GM19468 (cell line): ENCODE results near the gene GNPTG.
A peak's percentile ranks its signal among the peaks of the same experiment; 100 is the strongest.

Experiments used
- ATAC-seq: cut with Tn5 transposase; IDR thresholded peaks from one replicate; pipeline ENCODE4 v1.9.1; 2021; ENCODE audit warnings: mild to moderate bottlenecking, moderate library complexity, moderate number of reproducible peaks; ENCODE audit not compliant: unreplicated experiment; ENCODE audit errors: extremely low read depth

Gene GNPTG

DNA sequence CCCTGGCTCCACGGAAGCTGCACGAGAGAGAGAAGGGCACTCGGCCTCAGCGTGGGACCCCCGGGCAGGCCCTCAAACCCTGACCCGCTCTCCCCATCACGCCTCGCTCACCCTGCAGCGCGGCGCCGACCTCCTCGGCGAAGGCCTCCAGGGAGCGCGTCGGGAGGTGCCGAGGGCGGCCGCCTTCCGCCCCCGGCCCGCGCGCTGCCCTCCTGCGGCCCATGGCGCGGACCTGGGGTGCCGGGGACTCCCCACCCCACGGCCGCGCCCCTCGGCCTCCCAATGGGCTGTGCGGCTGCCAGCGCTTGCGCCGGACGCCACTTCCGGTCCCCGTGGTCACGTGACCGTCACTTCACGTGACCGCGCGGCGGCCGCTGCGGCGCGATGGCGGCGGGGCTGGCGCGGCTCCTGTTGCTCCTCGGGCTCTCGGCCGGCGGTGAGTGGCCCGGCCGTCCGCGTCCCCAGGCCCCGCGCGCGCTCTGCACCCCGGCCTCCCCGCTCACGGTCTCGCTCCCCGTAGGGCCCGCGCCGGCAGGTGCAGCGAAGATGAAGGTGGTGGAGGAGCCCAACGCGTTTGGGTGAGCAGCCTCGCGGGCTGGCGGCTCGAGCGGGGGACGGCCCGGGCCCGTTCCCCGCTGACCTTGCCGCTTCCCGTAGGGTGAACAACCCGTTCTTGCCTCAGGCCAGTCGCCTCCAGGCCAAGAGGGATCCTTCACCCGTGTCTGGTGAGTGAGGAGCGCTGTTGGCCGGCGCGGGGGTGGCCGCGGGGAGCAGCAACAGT, at the start of gene GNPTG, which contains the start of gene TSR3:
GNPTG (plus strand) TSS at position 350 of the 781 bp plus-strand sequence; CDS start at position 385, 35 bp downstream.
TSR3 (minus strand) TSS at position 297 of the 781 bp plus-strand sequence; CDS start at position 223, 74 bp downstream.
- peak; percentile 64 for ATAC-seq

DNA sequence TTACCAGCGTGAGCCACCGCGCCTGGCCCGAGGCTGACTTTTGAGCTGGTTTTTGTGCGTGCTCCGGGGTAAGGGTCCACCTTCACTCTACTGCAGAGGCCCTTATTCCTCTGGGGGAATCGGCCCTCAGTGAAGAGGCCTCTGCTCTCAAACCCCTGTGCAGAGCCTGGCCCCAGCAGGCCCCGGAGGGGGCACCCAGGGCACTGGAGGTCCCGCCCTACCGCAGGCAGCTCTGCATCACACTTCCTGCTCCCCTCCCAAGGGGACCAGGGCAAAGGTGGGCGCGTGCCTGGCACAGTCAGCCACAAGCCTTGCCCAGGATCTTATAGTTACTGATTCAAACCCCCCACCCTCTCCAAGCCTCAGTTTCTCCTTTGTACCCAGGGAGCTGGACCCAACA, 45.9 kb upstream of the GNPTG start:
- ATAC-seq, result no peak

DNA sequence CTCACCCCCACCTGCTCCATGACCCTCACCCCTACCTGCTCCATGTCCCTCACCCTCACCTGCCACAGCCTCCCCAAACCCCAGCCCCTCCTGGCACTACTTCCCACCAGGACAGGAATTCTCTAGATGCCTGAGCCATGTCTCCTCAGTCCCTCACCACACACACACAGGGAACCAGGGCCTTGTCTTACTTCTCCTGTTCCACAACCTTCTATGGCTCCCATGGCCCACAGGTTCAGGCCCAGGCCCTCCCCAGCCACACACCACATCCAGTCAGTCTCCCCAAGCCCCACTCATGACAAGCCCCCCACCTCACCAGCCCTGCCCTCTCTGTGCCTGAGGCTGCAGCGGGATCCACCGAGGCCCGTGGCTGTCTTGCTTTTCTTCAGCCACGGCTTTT, 45.4 kb upstream of the GNPTG start:
- no peak for ATAC-seq

DNA sequence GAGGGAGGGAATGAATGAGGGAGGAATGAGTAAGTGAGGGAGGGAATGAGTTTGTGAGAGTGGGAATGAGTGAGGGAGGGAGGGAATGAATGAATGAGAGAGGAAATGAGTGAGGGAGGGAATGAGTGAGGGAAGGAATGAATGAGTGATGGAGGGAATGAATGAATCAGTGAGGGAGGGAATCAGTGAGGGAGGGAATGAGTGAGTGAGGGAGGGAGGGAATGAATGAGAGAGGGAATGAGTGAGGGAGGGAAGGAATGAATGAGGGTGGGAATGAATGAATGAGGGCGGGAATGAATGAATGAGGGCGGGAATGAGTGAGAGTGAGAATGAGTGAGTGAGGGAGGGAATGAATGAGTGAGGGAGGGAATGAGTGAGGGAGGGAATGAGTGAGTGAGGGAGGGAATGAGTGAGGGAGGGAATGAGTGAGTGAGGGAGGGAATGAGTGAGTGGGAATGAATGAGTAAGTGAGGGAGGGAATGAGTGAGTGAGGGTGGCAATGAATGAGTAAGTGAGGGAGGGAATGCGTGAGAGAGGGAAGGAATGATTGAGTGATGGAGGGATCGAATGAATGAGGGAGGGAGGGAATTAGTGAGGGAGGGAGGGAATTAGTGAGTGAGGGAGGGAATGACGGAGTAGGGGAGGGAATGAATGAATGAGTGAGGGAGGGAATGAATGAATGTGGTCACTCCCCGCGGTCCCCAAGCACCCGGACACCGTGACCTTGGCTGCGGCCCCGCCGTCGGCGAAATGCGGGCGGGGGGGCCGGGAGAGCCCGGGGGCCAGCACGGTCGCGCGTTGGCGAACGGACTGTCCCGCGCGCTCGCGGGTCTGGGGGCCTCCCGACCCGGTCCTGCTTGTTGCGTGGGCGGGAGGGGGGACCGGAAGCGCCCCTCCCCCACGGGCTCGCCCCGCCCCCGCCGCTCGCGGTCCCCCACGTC, 43.4 kb upstream of the GNPTG start:
- no peak for ATAC-seq

DNA sequence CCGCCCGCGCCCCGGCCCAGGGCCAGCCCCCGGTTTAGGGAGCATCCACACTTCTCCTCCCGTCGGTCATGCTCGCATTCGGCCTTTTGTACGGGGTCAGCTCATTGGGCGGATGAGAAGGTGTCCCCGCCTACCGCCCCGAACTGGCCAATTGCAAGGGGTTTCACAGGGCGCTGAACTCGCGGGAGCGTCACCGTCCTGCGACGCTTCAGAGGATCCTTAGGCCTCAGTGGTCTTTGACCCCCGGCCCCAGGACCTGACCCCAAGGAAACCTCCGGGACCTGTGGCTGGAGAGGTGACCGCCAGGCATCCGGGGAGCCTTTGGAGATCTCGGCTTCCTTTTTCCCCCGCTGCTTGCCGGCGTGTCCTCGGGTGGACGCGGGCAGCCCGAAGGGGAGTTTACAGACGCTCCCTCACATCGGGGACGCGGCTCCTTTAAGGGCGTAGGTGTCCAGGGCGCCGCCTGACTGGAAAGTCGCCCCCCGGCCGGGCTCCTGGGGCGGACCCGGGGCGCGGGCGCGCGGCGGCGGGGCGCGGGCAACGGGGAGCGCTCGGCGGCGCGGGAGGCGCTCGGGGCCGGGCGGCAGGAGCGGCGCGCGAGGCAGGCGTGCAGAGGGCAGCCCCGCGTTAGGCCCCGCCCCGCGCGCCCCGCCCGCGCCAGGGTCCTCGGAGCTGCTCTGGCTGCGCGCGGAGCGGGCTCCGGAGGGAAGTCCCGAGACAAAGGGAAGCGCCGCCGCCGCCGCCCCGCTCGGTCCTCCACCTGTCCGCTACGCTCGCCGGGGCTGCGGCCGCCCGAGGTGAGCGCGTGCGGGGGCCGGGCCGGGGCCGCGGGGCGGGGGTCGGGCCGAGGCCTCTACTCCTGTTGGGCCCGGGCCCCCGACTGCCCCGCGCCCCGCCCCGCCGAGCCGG, 42.5 kb upstream of the GNPTG start, which contains the start of gene UBE2I:
UBE2I (plus strand) TSS at position 660 of the 909 bp plus-strand sequence. CDS start 4,395 bp downstream, outside the sequence.
- ATAC-seq, result peak; percentile 41

DNA sequence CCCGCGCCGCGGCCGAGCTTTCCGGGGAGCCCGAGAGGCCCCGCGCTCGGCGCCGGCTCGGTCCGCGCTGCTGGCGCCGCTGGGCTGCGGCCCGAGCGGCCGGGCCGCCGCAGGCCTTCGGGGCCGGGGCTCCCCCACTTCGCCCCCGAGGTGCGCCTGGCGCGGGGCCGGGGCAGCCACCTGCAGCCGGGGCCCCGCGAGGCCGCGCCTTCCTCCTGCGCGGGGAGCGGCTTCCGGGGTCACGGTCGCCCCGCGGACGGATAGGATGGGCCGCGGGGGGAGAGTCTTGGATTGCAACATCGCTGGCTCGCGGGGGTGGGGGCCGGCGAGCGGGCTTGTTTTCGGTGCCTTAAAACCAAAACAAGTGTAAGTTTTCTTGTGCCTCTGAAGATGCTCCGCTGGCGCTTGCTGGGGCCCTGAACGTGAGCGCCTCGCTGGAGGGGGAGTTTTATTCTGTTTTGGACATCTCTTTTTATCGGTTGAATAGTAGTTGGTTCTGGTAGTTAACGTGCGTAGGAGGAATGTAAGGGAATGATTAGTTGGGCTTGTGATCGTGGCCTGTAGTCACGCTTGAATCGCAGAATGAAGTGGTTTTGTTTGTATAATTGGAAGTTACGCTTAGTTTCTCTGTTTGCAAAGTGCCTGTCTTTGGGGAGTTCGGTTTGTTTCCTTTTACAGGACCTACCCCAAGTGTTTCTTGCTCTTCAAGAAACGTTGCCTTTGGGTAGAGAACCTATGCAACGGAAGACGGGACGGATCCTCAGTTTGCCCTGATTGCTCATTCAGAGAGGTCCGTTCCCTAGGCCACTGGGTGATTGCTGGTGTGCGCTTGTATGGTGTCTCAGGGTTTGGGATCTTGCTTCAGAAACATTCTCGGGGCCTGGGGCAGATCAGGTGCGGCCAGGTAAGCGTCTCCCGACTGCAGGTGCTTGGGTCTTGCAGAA, 41.6 kb upstream of the GNPTG start:
- ATAC-seq, result no peak

DNA sequence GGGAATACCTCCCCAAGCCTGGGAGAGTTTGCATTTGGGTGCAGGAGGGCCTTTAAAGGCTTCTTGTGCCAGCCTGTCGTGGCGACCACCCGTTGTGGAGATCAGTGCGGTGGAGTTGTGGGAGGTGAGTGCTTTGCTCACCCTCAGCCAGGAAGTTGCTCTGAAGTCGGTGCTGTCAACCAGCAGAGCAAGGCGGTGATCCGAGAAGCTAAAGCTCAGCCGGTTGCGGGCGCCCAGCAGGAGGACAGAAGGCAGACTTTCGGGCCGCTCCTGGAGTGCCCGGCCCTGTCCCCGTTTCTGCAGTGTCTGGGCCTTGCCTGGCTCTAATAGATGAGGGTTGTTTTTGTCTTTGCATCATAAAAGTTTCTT, 40.9 kb upstream of the GNPTG start:
- no peak for ATAC-seq

DNA sequence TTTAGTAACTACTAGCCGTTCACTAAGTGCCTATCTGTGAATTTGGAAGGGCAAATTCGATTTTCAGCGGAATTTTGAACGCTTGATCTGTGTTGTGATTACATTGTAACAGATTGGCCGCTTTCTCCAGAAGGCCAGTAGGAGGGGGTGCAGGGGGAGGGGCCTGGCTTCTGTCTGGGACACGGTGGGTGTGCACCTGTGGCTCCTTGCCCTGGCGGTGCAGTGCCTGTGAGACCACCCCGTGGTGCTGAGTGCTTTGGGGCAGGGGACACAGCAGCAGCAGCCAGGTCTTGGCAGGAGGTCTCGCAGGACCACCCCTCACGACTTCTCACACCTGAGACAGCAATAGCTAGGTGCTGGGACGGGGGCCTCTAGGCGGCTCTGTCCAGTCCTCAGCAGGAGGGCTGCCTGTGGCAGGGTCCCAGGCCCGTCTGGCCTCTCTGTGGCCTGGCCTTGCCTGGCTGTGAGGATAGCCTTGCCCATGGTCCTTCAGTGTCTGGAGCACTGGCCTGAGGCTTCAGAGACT, 40.5 kb upstream of the GNPTG start:
- ATAC-seq, result no peak

DNA sequence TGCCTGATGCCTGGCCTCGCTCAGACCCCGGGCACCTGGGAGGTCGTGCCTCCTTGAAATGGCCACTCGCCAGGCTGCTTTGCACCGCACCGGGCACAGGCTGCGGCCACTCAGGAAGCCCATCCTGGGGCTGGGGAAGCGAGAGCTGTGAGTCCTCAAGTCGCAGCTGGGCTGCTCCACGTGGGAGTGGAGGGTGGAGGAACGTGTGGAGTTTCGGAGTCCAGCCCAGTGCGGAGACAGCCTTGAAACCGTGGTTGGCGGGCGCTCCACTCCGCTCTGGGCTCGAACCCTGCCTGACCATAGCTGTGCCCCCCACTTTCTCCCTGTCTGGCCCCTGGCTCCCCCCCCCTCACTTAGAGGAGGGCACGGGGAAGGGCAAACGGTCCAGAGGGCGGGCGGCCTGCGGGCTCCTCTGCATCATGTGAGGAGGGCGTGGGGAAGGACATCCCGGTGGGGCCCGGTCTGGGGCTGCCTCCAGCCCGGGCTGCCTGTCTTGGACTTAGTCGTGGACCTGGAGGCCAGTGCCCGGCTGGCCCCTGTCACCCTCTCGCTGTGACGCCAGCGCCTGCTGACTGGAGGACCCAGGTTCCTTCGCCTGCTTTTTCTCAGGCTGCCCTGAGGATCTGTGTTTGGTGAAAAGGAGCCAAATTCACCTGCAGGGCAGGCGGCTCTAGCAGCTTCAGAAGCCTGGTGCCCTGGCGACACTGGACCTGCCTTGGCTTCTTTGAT, 39.8 kb upstream of the GNPTG start:
- no peak for ATAC-seq

DNA sequence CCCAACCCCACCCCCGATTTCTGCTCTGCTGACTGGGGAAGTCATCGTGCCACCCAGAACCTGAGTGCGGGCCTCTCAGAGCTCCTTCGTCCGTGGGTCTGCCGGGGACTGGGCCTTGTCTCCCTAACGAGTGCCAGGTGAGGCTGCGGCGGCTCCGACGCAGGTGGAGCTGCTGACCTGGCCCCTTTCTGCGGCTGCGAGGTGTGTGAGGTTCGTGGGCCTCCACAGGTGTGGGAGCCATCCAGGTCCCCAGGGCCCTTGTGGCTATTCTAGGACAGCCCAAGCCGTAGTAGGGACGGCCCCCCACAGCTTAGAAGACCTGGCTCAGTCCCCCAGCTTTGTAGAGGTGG, 39.3 kb upstream of the GNPTG start:
- no peak for ATAC-seq

DNA sequence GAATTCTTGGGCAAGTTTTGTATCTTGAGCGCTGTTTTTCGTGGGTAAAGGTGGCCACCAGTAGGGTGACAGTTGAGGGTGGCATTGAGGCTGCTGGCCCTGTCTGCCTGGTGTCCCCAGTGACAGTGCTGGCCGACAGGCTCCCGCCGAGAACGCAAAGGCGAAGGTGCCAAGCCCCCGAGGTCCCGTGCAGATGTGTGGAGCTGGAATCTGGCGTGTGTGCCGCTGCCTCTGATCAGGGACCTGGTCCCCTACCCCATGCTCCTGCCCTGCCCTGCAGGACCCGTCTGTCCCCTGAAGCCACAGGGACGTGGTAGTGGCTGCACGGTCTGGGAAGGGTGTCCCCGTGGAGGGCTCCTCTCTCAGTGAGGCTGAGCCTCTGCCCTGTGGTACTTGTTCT, 38.8 kb upstream of the GNPTG start:
- no peak for ATAC-seq

DNA sequence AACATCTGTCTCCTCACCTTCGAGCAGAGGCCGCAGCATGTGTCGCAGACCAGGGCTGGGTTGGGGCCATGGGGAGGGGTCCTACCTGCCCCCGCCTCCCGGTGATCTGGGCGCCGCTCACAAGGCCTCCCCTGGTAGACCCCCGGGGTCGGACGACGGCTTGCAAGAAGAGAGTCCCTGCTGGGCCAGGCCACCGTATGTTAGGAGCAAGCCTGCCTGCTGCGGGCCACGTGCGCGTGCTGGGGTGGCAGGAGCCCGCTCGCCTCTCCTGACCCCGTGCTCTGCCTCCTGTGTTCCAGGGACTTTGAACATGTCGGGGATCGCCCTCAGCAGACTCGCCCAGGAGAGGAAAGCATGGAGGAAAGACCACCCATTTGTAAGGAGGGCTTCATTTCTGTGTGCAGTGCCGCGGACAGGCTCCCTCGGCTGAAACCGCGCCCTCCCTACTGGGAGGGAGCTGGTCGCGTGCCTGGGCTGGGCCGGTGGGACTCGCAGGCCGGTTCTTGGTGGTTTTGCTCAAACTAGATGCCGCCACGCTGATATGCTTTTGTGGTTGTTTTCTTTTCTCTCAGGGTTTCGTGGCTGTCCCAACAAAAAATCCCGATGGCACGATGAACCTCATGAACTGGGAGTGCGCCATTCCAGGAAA, 37.9 kb upstream of the GNPTG start:
- no peak for ATAC-seq

DNA sequence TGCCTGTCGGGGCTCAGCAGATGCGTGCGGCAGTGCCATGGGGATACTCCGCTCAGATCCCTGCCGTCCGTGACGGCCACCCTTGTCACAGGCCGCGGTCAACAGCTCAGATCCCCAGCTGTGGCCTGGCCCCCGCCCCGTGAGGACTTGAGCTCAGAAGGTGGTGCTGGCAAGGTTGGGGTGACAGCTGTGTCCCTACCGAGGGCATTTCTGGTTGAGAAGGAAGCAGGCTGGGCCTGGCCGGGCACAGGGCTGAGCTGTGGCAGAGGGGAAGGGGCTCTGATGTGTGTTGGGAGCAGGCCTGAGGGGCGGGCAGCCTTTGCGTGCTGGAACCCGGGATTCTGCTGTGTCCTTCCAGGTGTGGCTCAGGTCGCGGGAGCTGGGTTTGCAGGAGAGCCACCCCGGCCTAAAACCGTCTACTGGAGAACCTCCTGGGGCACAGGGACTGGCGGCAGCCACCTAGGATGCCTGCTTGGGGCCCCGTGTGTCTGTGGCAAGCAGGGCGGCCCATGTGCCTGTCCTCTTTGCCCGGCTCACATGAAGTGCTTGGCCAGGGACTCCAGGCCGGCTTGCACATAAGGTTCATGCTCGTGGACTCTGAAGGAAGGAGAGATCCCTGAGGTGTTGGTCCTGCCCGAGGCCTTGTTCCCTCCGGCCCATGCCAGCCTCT, 37.2 kb upstream of the GNPTG start:
- no peak for ATAC-seq

DNA sequence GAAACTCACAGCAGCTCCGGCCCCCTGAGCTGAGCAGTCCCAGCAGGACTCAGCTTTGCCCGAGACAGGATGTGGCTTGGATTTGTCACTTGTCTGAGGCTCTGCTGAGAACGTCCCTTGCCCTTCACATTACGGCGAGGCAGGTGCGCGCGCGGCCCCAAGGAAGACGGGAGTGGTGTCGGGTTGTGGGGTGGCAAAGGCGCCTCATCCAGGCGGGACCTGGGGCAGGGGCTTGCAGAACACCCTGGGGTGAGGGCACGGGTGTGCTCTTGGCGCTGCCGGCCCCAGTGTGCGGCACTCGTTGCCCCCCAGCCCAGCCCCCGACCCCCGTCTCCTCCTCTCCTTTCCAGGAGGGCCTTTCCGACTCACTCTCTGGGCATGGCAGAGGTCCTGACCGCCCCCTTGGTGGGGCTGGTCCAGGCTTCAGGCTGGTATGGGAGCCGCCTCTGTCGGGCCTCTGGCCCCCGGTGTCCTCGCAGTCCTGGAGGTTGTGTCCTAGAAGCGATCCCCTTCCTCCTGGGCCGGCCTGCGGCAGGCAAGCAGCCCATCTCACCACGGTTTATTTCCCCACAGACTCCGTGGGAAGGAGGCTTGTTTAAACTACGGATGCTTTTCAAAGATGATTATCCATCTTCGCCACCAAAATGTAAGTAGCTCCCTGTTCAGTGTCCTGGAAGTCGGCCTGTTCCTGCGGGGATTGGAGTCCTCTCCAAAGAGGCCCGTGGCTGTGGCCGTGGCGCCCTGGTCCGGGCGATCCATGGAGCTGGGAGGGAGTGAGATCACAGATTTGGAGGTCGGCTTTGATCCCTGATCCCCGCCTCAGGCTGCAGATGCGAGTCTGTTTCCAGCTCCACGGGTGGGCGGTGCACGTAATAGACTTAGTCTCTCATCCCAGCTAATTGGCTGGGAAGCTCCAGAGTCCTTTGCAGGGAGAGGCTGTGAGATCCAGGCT, 36.4 kb upstream of the GNPTG start:
- no peak for ATAC-seq

DNA sequence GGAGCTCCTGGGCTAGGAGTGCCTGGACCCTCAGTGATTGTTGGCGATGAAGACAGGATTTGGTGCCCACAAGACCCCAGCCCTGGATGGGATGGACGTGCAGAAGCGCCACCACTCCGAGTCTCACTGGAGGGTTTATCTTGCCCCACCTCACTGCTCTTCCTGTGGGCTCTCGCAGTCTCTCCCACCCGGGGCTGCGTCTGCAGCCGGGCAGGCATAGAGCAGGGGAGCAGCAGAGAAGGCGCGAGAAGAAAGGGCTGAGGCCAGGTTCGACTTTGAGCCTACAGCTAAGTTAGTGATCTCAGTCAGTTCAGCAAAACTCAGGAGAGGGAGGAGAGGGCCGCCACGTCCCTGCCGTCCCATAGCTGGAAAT, 35.7 kb upstream of the GNPTG start:
- no peak for ATAC-seq
